Trophoblast cell (in vitro differentiated cells and primary cell): Measurements from ENCODE around the gene MAB21L4.

ENCODE experiments used
- DNase-seq, 2 donors: peaks; one replicate each; pipeline ENCODE4 v3.0.0-alpha.2; 2016
- H2AFZ ChIP-seq: 2 replicates; pipeline ENCODE4 v1.6.1; 2013; ENCODE audit warnings: low read length, moderate library complexity, mild to moderate bottlenecking; ENCODE audit not compliant: insufficient read depth, poor library complexity
- H2AK5ac ChIP-seq: 2 replicates; pipeline ENCODE4 v1.6.1; 2013; ENCODE audit warnings: mild to moderate bottlenecking, low read length
- H2BK120ac ChIP-seq: 2 replicates; pipeline ENCODE4 v1.6.1; 2013; ENCODE audit warnings: low read length, mild to moderate bottlenecking, moderate library complexity; ENCODE audit not compliant: insufficient read depth, poor library complexity
- H2BK12ac ChIP-seq: 2 replicates; pipeline ENCODE4 v1.6.1; 2013; ENCODE audit warnings: mild to moderate bottlenecking, low read length, moderate library complexity
- H2BK5ac ChIP-seq: 2 replicates; pipeline ENCODE4 v1.6.1; 2013; ENCODE audit warnings: low read length, low read depth, moderate library complexity, mild to moderate bottlenecking; ENCODE audit not compliant: poor library complexity
- H3K14ac ChIP-seq: 2 replicates; pipeline ENCODE4 v1.6.1; 2013; ENCODE audit warnings: mild to moderate bottlenecking, low read length
- H3K18ac ChIP-seq: 2 replicates; pipeline ENCODE4 v1.6.1; 2013; ENCODE audit warnings: mild to moderate bottlenecking, low read length
- H3K23ac ChIP-seq: 2 replicates; pipeline ENCODE4 v1.6.1; 2013; ENCODE audit warnings: low read length
- H3K27ac ChIP-seq: 2 replicates; pipeline ENCODE4 v1.5.1; 2013; ENCODE audit warnings: low read depth, mild to moderate bottlenecking, inconsistent platforms, low read length, moderate library complexity
- H3K27me3 ChIP-seq: 2 replicates; pipeline ENCODE4 v1.6.1; 2013; ENCODE audit warnings: inconsistent platforms, mild to moderate bottlenecking, low read length, moderate library complexity; ENCODE audit not compliant: insufficient read depth
- H3K36me3 ChIP-seq, 2 experiments: 1 replicate in 1 of 2; 2 replicates in 1 of 2; pipeline ENCODE4 v1.6.1; 2013; ENCODE audit warnings: low read length in 2 of 2, mild to moderate bottlenecking in 2 of 2, moderate library complexity in 1 of 2; ENCODE audit not compliant: insufficient read depth in 2 of 2, control insufficient read depth in 1 of 2
- H3K4ac ChIP-seq: 2 replicates; pipeline ENCODE4 v1.6.1; 2013; ENCODE audit warnings: low read depth, mild to moderate bottlenecking, low read length, moderate library complexity
- H3K4me1 ChIP-seq, 2 experiments: 1 replicate in 1 of 2; 2 replicates in 1 of 2; pipeline ENCODE4 v1.6.1; 2013; ENCODE audit warnings: low read length in 2 of 2, mild to moderate bottlenecking in 2 of 2, moderate library complexity in 1 of 2; ENCODE audit not compliant: insufficient read depth in 2 of 2, control insufficient read depth in 1 of 2
- H3K4me2 ChIP-seq: 2 replicates; pipeline ENCODE4 v1.6.1; 2013; ENCODE audit warnings: inconsistent platforms, mild to moderate bottlenecking, low read length, moderate library complexity
- H3K4me3 ChIP-seq: 2 replicates; pipeline ENCODE4 v1.5.1; 2013; ENCODE audit warnings: mild to moderate bottlenecking, low read depth, low read length, inconsistent platforms
- H3K79me1 ChIP-seq: one replicate; pipeline ENCODE4 v1.6.1; 2013; ENCODE audit warnings: low read length
- H3K79me2 ChIP-seq: 2 replicates; pipeline ENCODE4 v1.6.1; 2013; ENCODE audit warnings: low read length, mild to moderate bottlenecking; ENCODE audit not compliant: control insufficient read depth, insufficient read depth, poor library complexity
- H3K9ac ChIP-seq: 2 replicates; pipeline ENCODE4 v1.6.1; 2013; ENCODE audit warnings: mild to moderate bottlenecking, low read length
- H3K9me3 ChIP-seq: 2 replicates; pipeline ENCODE4 v1.6.1; 2013; ENCODE audit warnings: low read depth, mild to moderate bottlenecking, control low read depth, inconsistent platforms, low read length; ENCODE audit not compliant: insufficient read depth
- H4K12ac ChIP-seq: 2 replicates; pipeline ENCODE4 v1.6.1; 2013; ENCODE audit warnings: low read depth, mild to moderate bottlenecking, low read length, moderate library complexity
- H4K8ac ChIP-seq: 2 replicates; pipeline ENCODE4 v1.6.1; 2013; ENCODE audit warnings: low read depth, mild to moderate bottlenecking, low read length, moderate library complexity
- H4K91ac ChIP-seq: one replicate; pipeline ENCODE4 v1.6.1; 2013; ENCODE audit warnings: low read depth, mild to moderate bottlenecking, low read length, moderate library complexity
- WGBS: extraction: QIAGEN DNeasy Blood & Tissue Kit; methylation state at CpG from one replicate; pipeline ENCODE4 v1.1.7; 2013; ENCODE audit warnings: missing lambda C conversion rate; ENCODE audit not compliant: insufficient read length, insufficient coverage; ENCODE audit errors: extremely low coverage; 5-methylcytosine and 5-hydroxymethylcytosine counted together

MAB21L4 gene

GRCh38 chr2:240925191-240925567 is 29.2 kb upstream of the MAB21L4 start:
- Histone ChIP-seq H3K4me1 (no peaks in the 10 kb centered on the region), H4K8ac (no peak overlapping the region), H3K18ac (no peak overlapping the region), H3K27ac (no peak overlapping the region), H3K9me3 (peaks cover 1% of the 10 kb centered on the region), H3K36me3 (no peaks in the 10 kb centered on the region), H3K9ac (no peak overlapping the region), H3K79me2 (no peaks in the 10 kb centered on the region), H2AFZ (no peak overlapping the region), H3K14ac (no peak overlapping the region), H3K23ac (no peak overlapping the region), H3K79me1 (no peaks in the 10 kb centered on the region), H3K27me3 (no peaks in the 10 kb centered on the region), H4K12ac (no peak overlapping the region), H3K4me3 (no peak overlapping the region), H4K91ac (no peak overlapping the region), H2BK12ac (no peak overlapping the region), H2BK120ac (no peak overlapping the region), H3K4me2 (no peak overlapping the region), H2AK5ac (no peak overlapping the region), H3K4ac (no peak overlapping the region), H2BK5ac (no peak overlapping the region)
- no CpG with 5 or more reads among the region's 14 CpGs for WGBS
- no peak for DNase-seq

GRCh38 chr2:240922982-240923537 is 27.1 kb upstream of the MAB21L4 start:
- Histone ChIP-seq H3K4ac (no peak overlapping the region), H3K23ac (no peak overlapping the region), H3K79me1 (no peaks in the 10 kb centered on the region), H3K9ac (no peak overlapping the region), H3K4me1 (no peaks in the 10 kb centered on the region), H2BK5ac (no peak overlapping the region), H3K36me3 (no peaks in the 10 kb centered on the region), H3K18ac (no peak overlapping the region), H3K14ac (no peak overlapping the region), H3K4me2 (no peak overlapping the region), H2AK5ac (no peak overlapping the region), H2AFZ (no peak overlapping the region), H3K4me3 (no peak overlapping the region), H3K27ac (no peak overlapping the region), H3K27me3 (no peaks in the 10 kb centered on the region), H4K91ac (no peak overlapping the region), H4K12ac (no peak overlapping the region), H2BK120ac (no peak overlapping the region), H4K8ac (no peak overlapping the region), H2BK12ac (no peak overlapping the region), H3K79me2 (no peaks in the 10 kb centered on the region), H3K9me3 (no peaks in the 10 kb centered on the region)
- WGBS = no CpG with 5 or more reads among the region's 15 CpGs
- no peak for DNase-seq

- H3K14ac ChIP-seq = no peak overlapping the region
- no peak overlapping the region for H4K91ac ChIP-seq
- no peaks in the 10 kb centered on the region for H3K36me3 ChIP-seq
- no peaks in the 10 kb centered on the region for H3K9me3 ChIP-seq
- H3K4me3 ChIP-seq = no peak overlapping the region
- no peak overlapping the region for H3K4ac ChIP-seq
- H3K79me1 ChIP-seq = no peaks in the 10 kb centered on the region
- WGBS = no CpG with 5 or more reads among the region's 18 CpGs
- H3K23ac ChIP-seq = no peak overlapping the region
- no peak overlapping the region for H3K18ac ChIP-seq
- H2BK5ac ChIP-seq = no peak overlapping the region
- no peak overlapping the region for H2BK120ac ChIP-seq
- H3K27ac ChIP-seq = no peak overlapping the region
- H2BK12ac ChIP-seq = no peak overlapping the region
- H3K79me2 ChIP-seq = no peaks in the 10 kb centered on the region
- no peak overlapping the region for H2AFZ ChIP-seq
- H2AK5ac ChIP-seq = no peak overlapping the region
- H3K9ac ChIP-seq = no peak overlapping the region
- no peak overlapping the region for H3K4me2 ChIP-seq
- no peak overlapping the region for H4K8ac ChIP-seq
- no peak for DNase-seq
- H4K12ac ChIP-seq = no peak overlapping the region
- H3K27me3 ChIP-seq = peaks cover under 1% of the 10 kb centered on the region
- no peaks in the 10 kb centered on the region for H3K4me1 ChIP-seq
Observed at GRCh38 chr2:240922245-240922981, 26.5 kb upstream of the MAB21L4 start.

- no peak overlapping the region for H3K9ac ChIP-seq
- no peak overlapping the region for H2AK5ac ChIP-seq
- H3K14ac ChIP-seq = no peak overlapping the region
- H4K8ac ChIP-seq = no peak overlapping the region
- H2BK12ac ChIP-seq = no peak overlapping the region
- H3K4me3 ChIP-seq = no peak overlapping the region
- no peak overlapping the region for H3K18ac ChIP-seq
- no peak overlapping the region for H3K4me2 ChIP-seq
- H3K79me2 ChIP-seq = no peaks in the 10 kb centered on the region
- DNase-seq = no peak
- H3K4me1 ChIP-seq = no peaks in the 10 kb centered on the region
- H2AFZ ChIP-seq = no peak overlapping the region
- H4K12ac ChIP-seq = no peak overlapping the region
- no peak overlapping the region for H3K27ac ChIP-seq
- peaks cover 4% of the 10 kb centered on the region for H3K27me3 ChIP-seq
- WGBS = no CpG with 5 or more reads among the region's 1 CpG
- no peak overlapping the region for H3K23ac ChIP-seq
- no peak overlapping the region for H4K91ac ChIP-seq
- H3K4ac ChIP-seq = no peak overlapping the region
- H2BK120ac ChIP-seq = no peak overlapping the region
- H3K79me1 ChIP-seq = no peaks in the 10 kb centered on the region
- H3K9me3 ChIP-seq = no peaks in the 10 kb centered on the region
- no peak overlapping the region for H2BK5ac ChIP-seq
- H3K36me3 ChIP-seq = no peaks in the 10 kb centered on the region
Observed at GRCh38 chr2:240921995-240922244, 26.0 kb upstream of the MAB21L4 start.
